Inflammatory macrophage treated with lipopolysaccharide for 1 hour (primary cell): ENCODE data around the gene SMG7.

Experiments
- DNase-seq, 2 donors: peaks; one replicate each; pipeline ENCODE4 v3.0.0-alpha.2; 2020 to 2022

The SMG7 gene

GRCh38 chr1:183514235-183514634 lies 41.9 kb downstream of the SMG7 start:
- no peak for DNase-seq

GRCh38 chr1:183515002-183515689 lies 42.8 kb downstream of the SMG7 start:
- peak in 1 of 2 donors; percentile 47 for DNase-seq

GRCh38 chr1:183516725-183517124 lies 44.4 kb downstream of the SMG7 start:
- DNase-seq, result no peak

- DNase-seq, result no peak
Observed at GRCh38 chr1:183517401-183517800, 45.1 kb downstream of the SMG7 start.

GRCh38 chr1:183520379-183520778 lies 48.1 kb downstream of the SMG7 start:
- no peak for DNase-seq

GRCh38 chr1:183522104-183522503 lies 49.8 kb downstream of the SMG7 start:
- DNase-seq, result no peak

GRCh38 chr1:183528577-183528976 lies 56.3 kb downstream of the SMG7 start:
- no peak for DNase-seq

- no peak for DNase-seq
Observed at GRCh38 chr1:183533617-183534174, 61.4 kb downstream of the SMG7 start.

GRCh38 chr1:183537405-183537804 lies 65.1 kb downstream of the SMG7 start:
- no peak for DNase-seq

- peak; percentile 34 to 62 for DNase-seq
Observed at GRCh38 chr1:183543619-183544204, 71.4 kb downstream of the SMG7 start.

GRCh38 chr1:183544598-183545297 lies 72.4 kb downstream of the SMG7 start:
- DNase-seq, result no peak

- DNase-seq, result no peak
Observed at GRCh38 chr1:183546427-183546826, 74.1 kb downstream of the SMG7 start.

- DNase-seq, result peak; percentile 44 to 63
Observed at GRCh38 chr1:183548116-183548515, 75.8 kb downstream of the SMG7 start.

- DNase-seq, result no peak
Observed at GRCh38 chr1:183550915-183551314, 78.6 kb downstream of the SMG7 start.

- no peak for DNase-seq
Observed at GRCh38 chr1:183551924-183552323, 79.6 kb downstream of the SMG7 start.

- no peak for DNase-seq
Observed at GRCh38 chr1:183552441-183552840, 80.1 kb downstream of the SMG7 start.

GRCh38 chr1:183552891-183553290 lies 80.6 kb downstream of the SMG7 start:
- DNase-seq, result peak in 1 of 2 donors; percentile 34

- peak; percentile 15 to 36 for DNase-seq
Observed at GRCh38 chr1:183553331-183553730, 81.0 kb downstream of the SMG7 start.

GRCh38 chr1:183553764-183554163 lies 81.5 kb downstream of the SMG7 start:
- no peak for DNase-seq

- DNase-seq, result no peak
Observed at GRCh38 chr1:183554577-183554976, 82.3 kb downstream of the SMG7 start.

- no peak for DNase-seq
Observed at GRCh38 chr1:183559061-183559460, 86.8 kb downstream of the SMG7 start.

- DNase-seq, result no peak
Observed at GRCh38 chr1:183562701-183563100, 90.4 kb downstream of the SMG7 start.

GRCh38 chr1:183565261-183565660 lies 93.0 kb downstream of the SMG7 start:
- no peak for DNase-seq

- no peak for DNase-seq
Observed at GRCh38 chr1:183566026-183566425, 93.7 kb downstream of the SMG7 start.
